Thyroid gland (tissue), 4 donors: ENCODE results near the gene DNAH3. TPM values are rescaled to one million over a fixed set of nuclear protein-coding genes. Genes with fewer than 3 reads are reported as not detected.
"Not testable (repeated sequence)": the region's sequence is repeated elsewhere in the genome, so short reads cannot be mapped to it uniquely, and the experiment has no call there.

Source experiments
- DNase-seq, 2 donors: peaks; one replicate each; pipeline ENCODE4 v3.0.0-alpha.2; 2019
- H3K27ac ChIP-seq, 3 donors: fragments of 200-600 bp; sonication (generic); 1 replicate in 2 of 3; 2 replicates in 1 of 3; pipeline ENCODE4 v1.5.1; 2016 to 2019; ENCODE audit warnings: mild to moderate bottlenecking in 1 of 3, moderate library complexity in 1 of 3
- H3K27me3 ChIP-seq: fragments of 200-600 bp; sonication (generic); one replicate; pipeline ENCODE4 v1.5.1; 2019
- H3K36me3 ChIP-seq, 2 donors: fragments of 200-600 bp; sonication (generic); one replicate each; pipeline ENCODE4 v1.5.1; 2016 to 2019
- H3K4me1 ChIP-seq, 2 donors: fragments of 200-600 bp; sonication (generic); one replicate each; pipeline ENCODE4 v1.5.1; 2017 to 2019
- H3K4me3 ChIP-seq, 3 donors: fragments of 200-600 bp; sonication (generic); replicated peaks in 1 of 3; 1 replicate in 2 of 3; 2 replicates in 1 of 3; pipeline ENCODE4 v1.5.1; 2016; ENCODE audit warnings: mild to moderate bottlenecking in 1 of 3
- H3K9me3 ChIP-seq: fragments of 200-600 bp; sonication (generic); one replicate; pipeline ENCODE4 v1.5.1; 2017
- POLR2A ChIP-seq, 2 donors: fragments of 450-650 bp; IDR thresholded peaks; one replicate each; pipeline ENCODE4 v1.6.1; 2017; ENCODE audit warnings: antibody characterized with exemption in 2 of 2, mild to moderate bottlenecking in 2 of 2, moderate library complexity in 1 of 2
- WGBS, 2 donors: methylation state at CpG; one replicate each; pipeline ENCODE4 v1.1.5; 2017; 5-methylcytosine and 5-hydroxymethylcytosine counted together
- intact Hi-C: fragments of 100-400 bp; cut with DNase I; formaldehyde crosslinking; loops from one replicate; pipeline ENCODE4 v1.15.1; 2023
- total RNA-seq, 4 donors: library from RNA; depleted of rRNA; stranded (reverse); fragments of >200 nt; gene quantifications; one replicate each; pipeline ENCODE4 v1.2.3, GENCODE V29; 2016
- TF ChIP-seq, protein P1 (sequence below), 6 experiments: fragments of 200-600 bp in 3 of 6; fragments of 450-650 bp in 3 of 6; sonication (generic) in 3 of 6; IDR thresholded peaks; one replicate each; pipeline ENCODE4 v1.5.1; 2016 to 2019; ENCODE audit warnings: antibody characterized with exemption in 6 of 6, mild to moderate bottlenecking in 2 of 6, inconsistent platforms in 1 of 6, moderate library complexity in 1 of 6

Gene DNAH3
- total RNA-seq, 4 donors from 2014 or later, result 0.15 TPM; not detected in 3

DNA sequence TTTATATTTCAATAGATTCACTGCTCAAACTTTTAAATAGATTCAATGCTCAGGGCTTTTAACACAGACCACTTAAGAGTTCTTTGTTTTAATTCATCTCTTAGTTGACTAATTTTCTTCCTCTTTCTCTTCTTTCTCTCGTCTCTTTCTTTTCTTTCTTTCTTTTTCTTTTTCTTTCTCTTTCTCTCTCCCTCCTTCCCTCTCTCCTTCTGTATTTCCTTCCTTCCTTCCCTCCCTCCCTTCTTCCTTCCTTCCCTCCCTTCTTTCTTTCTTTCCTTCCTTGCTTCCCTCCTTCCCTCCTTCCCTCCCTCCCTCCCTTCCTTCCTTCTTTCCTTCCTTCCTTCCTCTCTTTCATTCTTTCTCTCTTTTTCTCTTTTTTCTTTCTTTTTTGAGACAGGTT lies 145.6 kb downstream of the DNAH3 start:
- no peak for DNase-seq
- no peak for TF ChIP-seq POLR2A (IDR thresholded peaks at IDR 0.05)
- TF ChIP-seq, protein P1, sequence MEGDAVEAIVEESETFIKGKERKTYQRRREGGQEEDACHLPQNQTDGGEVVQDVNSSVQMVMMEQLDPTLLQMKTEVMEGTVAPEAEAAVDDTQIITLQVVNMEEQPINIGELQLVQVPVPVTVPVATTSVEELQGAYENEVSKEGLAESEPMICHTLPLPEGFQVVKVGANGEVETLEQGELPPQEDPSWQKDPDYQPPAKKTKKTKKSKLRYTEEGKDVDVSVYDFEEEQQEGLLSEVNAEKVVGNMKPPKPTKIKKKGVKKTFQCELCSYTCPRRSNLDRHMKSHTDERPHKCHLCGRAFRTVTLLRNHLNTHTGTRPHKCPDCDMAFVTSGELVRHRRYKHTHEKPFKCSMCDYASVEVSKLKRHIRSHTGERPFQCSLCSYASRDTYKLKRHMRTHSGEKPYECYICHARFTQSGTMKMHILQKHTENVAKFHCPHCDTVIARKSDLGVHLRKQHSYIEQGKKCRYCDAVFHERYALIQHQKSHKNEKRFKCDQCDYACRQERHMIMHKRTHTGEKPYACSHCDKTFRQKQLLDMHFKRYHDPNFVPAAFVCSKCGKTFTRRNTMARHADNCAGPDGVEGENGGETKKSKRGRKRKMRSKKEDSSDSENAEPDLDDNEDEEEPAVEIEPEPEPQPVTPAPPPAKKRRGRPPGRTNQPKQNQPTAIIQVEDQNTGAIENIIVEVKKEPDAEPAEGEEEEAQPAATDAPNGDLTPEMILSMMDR (IDR thresholded peaks at IDR 0.05), result no peak
- no peaks in the 10 kb centered on the region for H3K9me3 ChIP-seq
- H3K27me3 ChIP-seq, result no peaks in the 10 kb centered on the region
- no peaks in the 10 kb centered on the region for H3K36me3 ChIP-seq
- intact Hi-C loops, result no loop called here
- no peak overlapping the region for H3K27ac ChIP-seq
- H3K4me3 ChIP-seq, result no peak overlapping the region
- 64 to 70% methylated on average over 1 of the region's 1 CpG for WGBS, 2 donors
- H3K4me1 ChIP-seq, result no peaks in the 10 kb centered on the region

DNA sequence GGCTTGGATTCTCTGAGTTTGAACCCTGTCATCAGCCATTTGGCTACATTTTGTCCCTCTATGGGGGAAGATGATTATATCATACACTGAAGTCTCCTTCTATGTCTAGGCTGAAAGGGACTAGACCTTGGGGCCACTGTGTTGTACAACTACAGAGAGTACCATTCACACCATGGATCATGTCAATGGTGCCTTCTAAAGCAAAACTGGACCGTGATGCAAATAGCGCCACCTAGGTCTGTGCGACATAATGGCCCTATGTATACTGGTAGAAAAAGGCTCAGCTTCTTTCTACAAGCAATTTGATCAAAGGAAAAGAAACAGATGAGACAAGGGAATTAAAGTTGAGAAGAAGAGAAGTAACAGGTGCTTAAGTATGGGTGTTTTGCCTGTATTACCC lies 149.4 kb downstream of the DNAH3 start:
- peak; percentile 23 to 36 for DNase-seq
- Histone ChIP-seq H3K4me3 (no peak overlapping the region), H3K4me1 (no peaks in the 10 kb centered on the region), H3K9me3 (no peaks in the 10 kb centered on the region), H3K27ac (no peak overlapping the region), H3K36me3 (no peaks in the 10 kb centered on the region), H3K27me3 (no peaks in the 10 kb centered on the region)
- WGBS, 2 donors, result 15 to 19% methylated on average over 3 of the region's 3 CpGs
- TF ChIP-seq, protein P1 (IDR thresholded peaks at IDR 0.05), result peak in 4 of 6 experiments; percentile 28 to 41 (median 32)
- no peak for TF ChIP-seq POLR2A (IDR thresholded peaks at IDR 0.05)
- intact Hi-C loops, result no loop called here

DNA sequence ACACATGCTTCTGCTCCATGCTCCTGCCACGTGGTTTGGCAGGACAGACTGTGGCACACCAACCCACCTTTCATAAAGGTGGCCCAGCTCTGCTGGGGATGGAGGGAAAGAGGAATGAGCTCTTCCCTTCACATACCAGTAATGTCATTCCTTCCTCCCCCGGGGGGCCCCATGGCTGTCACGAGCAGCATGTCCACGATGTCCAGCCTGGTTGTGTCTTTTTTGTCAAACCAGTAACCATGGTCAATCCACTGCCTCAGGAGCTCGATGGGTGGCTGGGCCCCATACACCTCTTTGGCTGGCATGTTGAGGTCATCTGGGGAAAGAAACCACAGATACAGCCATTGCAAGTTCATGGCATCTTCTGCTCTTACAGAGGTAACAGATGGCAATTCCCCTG lies 153.5 kb downstream of the DNAH3 start:
- H3K9me3 ChIP-seq, result no peaks in the 10 kb centered on the region
- H3K4me3 ChIP-seq, result no peak overlapping the region
- H3K27me3 ChIP-seq, result no peaks in the 10 kb centered on the region
- TF ChIP-seq POLR2A (IDR thresholded peaks at IDR 0.05), result no peak
- TF ChIP-seq, protein P1 (IDR thresholded peaks at IDR 0.05), result no peak
- intact Hi-C loops, result loop anchor here (10.0 kb wide), 1 partner anchor 152 kb away; no protein-coding TSS in a partner anchor
- no peaks in the 10 kb centered on the region for H3K36me3 ChIP-seq
- DNase-seq, result no peak
- WGBS, 2 donors, result 72 to 88% methylated on average over 2 to 5 of the region's 5 CpGs
- H3K27ac ChIP-seq, result no peak overlapping the region
- no peaks in the 10 kb centered on the region for H3K4me1 ChIP-seq

DNA sequence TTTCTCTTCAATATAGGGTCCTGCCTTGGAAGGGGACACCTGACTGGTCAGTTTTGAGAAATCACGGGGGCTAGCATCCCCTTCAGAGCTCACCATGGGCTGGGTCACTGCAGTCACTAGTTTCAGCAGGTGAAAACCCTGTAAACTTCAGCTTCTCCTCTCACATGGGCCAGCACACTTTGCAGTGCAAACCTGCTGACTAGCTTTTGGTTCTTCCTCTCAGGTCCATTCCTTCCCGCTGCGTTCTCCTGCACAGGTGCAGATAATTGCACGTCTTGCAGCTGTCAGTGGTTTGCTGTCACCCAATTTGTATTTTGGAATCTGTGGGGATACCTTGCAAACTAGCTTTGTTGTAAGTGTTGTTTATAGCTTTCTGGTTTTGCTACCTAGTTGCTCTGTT lies 154.9 kb downstream of the DNAH3 start:
- intact Hi-C loops, result loop anchor here (10.0 kb wide), 1 partner anchor 151 kb away; no protein-coding TSS in a partner anchor
- no peak for TF ChIP-seq POLR2A (IDR thresholded peaks at IDR 0.05)
- TF ChIP-seq, protein P1 (IDR thresholded peaks at IDR 0.05), result no peak
- no peak overlapping the region for H3K4me3 ChIP-seq
- H3K9me3 ChIP-seq, result no peaks in the 10 kb centered on the region
- no peaks in the 10 kb centered on the region for H3K4me1 ChIP-seq
- no peak for DNase-seq
- H3K27me3 ChIP-seq, result no peaks in the 10 kb centered on the region
- WGBS, 2 donors, result 77 to 84% methylated on average over 4 of the region's 4 CpGs
- H3K36me3 ChIP-seq, result no peaks in the 10 kb centered on the region
- no peak overlapping the region for H3K27ac ChIP-seq

DNA sequence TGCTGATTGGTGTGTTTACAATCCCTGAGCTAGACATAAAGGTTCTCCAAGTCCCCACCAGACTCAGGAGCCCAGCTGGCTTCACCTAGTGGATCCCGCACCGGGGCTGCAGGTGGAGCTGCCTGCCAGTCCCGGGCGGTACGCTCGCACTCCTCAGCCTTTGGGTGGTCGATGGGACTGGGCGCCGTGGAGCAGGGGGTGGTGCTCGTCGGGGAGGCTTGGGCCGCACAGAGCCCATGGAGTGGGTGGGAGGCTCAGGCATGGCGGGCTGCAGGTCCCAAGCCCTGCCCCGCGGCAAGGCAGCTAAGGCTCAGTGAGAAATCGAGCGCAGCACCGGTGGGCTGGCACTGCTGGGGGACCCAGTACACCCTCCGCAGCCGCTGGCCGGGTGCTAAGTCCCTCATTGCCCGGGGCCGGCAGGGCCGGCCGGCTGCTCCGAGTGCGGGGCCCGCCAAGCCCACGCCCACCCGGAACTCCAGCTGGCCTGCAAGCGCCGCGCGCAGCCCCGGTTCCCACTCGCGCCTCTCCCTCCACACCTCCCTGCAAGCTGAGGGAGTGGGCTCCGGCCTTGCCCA lies 161.1 kb downstream of the DNAH3 start:
- H3K4me3 ChIP-seq, H3K27me3 ChIP-seq, H3K27ac ChIP-seq, H3K36me3 ChIP-seq, DNase-seq, H3K4me1 ChIP-seq, H3K9me3 ChIP-seq: not testable (repeated sequence)
- WGBS, 2 donors, result 80 to 100% methylated on average over 3 to 10 of the region's 38 CpGs
- intact Hi-C loops, result loop anchor here (10.0 kb wide), 1 partner anchor 145 kb away; no protein-coding TSS in a partner anchor
